Fibroblast of the conjunctiva (primary cell): ENCODE data around the gene TCEANC2.
A peak's percentile ranks its signal among the peaks of the same experiment; 100 is the strongest.
"Not testable (repeated sequence)": the region's sequence is repeated elsewhere in the genome, so short reads cannot be mapped to it uniquely, and the experiment has no call there.

Experiments
- DNase-seq: peaks from one replicate; pipeline ENCODE4 v3.0.0-alpha.2; 2010; ENCODE audit warnings: low read depth

The TCEANC2 gene

DNA sequence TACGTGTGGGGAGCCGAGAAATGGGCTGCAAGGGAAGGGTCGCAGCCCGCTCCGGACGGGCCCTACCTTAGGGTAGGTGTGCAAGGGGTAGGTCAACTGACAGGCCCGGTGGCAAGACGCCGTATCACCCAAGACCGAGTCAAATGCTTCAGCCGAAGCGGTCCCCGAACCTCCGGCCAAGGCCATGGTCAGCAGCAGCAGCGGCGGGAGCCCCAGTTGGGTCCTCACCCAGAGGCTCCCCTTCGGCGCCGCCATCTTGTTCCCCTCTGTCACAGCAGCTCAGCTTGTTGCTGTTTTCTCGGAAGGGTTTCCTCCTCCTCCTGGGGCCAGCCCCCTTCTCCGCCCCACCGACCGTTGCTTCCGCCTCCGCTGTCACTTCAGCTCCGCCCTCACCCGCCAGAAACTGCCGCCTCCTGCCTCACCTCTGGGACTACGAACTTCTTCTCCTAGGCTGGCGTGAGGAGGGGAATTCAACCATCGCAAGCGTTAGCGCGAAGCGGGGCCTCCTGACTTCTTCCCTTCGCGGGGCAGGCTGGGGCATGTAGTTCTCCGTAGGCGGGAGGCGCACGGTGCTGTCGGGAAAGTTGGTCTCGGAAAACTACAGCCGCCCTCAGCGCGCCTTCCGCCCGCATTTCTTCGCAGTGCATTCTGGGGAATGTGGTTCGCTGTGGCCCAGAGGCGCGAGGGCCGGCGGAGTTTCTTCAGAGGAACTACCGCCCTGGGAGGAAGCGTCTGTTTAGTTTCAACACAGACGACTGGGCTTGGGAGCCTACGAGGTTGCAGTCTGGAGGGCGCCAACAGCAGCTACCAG lies at the start of gene TCEANC2, which contains the start of gene TMEM59:
TSS of gene TCEANC2 (plus strand) at position 675 of the 811 bp plus-strand sequence. CDS start 815 bp downstream, outside the sequence.
TSS of gene TMEM59 (minus strand) at position 271 of the 811 bp plus-strand sequence. CDS start at position 255, 16 bp downstream.
- peak; percentile 98 for DNase-seq

- DNase-seq = not testable (repeated sequence)
Observed at GRCh38 chr1:54003750-54004480, 49.5 kb upstream of the TCEANC2 start.

GRCh38 chr1:54004481-54005049 lies 48.8 kb upstream of the TCEANC2 start:
- no peak for DNase-seq

DNA sequence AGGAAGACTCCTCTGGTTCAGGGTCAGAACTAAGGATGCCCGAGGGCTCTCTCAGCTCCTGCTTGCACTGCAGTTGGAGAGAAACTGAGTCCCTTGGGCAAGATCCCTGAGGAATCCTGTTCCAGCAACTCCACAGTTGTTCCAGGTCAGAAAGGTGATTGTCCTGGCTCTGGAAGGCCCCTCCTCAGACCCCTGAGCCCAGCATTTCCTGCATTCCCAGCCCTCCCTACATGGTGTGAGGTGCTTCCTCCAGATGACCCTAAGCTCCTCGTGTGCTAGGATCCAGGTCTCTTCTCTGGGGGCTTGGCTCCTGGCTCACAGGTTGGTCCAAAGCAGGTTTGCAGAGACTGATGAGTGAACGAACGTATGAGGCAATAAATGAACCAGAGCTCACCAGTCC lies 46.9 kb upstream of the TCEANC2 start:
- DNase-seq = no peak

GRCh38 chr1:54007613-54008012 lies 45.8 kb upstream of the TCEANC2 start:
- DNase-seq = no peak

GRCh38 chr1:54008876-54009275 lies 44.5 kb upstream of the TCEANC2 start:
- no peak for DNase-seq

GRCh38 chr1:54009406-54009805 lies 44.0 kb upstream of the TCEANC2 start:
- DNase-seq = no peak

- DNase-seq = no peak
Observed at GRCh38 chr1:54010415-54011117, 42.8 kb upstream of the TCEANC2 start.

GRCh38 chr1:54011316-54012007 lies 41.9 kb upstream of the TCEANC2 start:
- DNase-seq = no peak

GRCh38 chr1:54012008-54012325 lies 41.4 kb upstream of the TCEANC2 start:
- DNase-seq = no peak

DNA sequence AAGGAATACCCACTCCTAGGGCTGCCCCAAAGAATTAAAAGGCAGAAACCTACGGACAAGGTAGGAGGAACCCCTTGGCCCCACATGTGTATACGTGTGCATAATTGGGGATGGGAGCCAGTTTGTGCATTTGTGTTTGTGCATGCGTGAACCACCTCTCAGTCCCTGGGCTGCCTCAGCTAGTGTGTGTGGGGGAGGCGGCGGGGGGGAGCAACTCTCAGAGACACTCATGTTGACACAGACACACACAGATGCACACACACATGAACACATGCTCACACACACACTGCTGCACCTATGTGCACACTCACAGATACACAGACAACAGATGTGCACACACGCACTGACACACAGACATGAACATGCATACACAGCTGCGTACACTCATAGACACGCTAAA lies 40.5 kb upstream of the TCEANC2 start:
- no peak for DNase-seq

GRCh38 chr1:54013393-54014008 lies 39.9 kb upstream of the TCEANC2 start:
- no peak for DNase-seq

- no peak for DNase-seq
Observed at GRCh38 chr1:54014009-54014629, 39.3 kb upstream of the TCEANC2 start.

- peak; percentile 10 for DNase-seq
Observed at GRCh38 chr1:54016343-54017282, 36.8 kb upstream of the TCEANC2 start.

DNA sequence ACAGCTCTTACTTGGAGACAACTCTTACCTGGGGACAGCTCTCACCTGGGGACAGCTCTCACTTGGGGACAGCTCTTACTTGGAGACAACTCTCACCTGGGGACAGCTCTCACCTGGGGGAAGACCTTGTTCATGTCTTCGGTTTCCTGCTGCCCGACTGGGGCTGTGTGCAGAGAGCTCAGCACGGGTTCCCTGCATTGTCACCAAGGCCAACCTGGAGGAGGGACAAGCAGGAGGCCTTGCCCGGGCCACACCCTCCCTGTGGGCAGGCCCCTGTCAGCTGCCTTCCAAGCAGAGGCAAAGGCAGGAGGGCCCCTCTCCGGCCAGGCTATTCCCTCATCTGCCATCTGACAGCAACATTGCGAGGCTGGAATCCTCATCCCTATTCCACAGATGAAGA lies 35.4 kb upstream of the TCEANC2 start, which contains the start of gene LDLRAD1:
TSS of gene LDLRAD1 (minus strand) at position 208 of the 400 bp plus-strand sequence. CDS start at position 134, 74 bp downstream.
- DNase-seq = no peak

DNA sequence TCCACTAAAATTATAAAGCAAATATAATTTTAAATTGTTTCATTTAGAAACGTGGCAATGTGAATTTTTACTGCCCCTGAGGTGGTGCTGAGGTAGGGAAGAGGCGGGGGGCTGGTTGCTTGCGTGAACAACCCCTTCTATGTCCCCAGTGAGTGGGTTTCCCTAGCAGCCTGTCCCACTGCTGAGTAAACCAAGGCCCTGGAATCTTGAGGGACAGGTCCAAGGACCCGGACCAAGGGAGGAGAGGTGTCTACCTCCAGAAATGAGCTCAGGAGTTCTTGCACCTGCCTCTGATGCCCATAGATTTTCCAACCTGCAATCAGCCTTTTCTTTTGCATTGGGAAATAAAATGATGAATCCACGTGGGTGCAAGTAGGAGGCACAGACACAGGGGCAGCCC lies 34.8 kb upstream of the TCEANC2 start:
- DNase-seq = no peak

DNA sequence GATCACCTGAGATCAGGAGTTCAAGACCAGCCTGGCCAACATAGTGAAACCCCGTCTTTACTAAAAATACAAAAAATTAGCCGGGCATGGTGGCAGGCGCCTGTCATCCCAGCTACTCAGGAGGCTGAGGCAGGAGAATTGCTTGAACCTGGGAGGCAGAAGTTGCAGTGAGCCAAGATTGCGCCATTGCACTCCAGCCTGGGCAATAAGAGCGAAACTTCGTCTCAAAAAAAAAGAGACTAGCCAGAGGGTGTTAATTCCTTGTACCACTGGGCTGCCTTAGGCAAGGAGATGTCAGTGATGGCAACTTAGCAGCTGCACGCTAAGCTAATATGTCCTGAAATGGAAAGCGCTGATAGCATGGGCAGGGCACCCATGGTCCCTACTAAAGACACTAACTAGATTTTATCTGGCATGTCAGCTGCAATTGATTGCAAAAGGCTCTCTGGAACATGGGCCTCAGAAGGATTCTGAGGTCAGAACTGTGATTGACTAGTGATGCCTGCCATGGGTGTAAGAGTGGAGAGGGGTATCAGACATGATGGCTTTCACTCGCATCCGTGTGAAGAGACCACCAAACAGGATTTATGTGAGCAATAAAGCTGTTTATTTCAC lies 33.7 kb upstream of the TCEANC2 start:
- not testable (repeated sequence) for DNase-seq

DNA sequence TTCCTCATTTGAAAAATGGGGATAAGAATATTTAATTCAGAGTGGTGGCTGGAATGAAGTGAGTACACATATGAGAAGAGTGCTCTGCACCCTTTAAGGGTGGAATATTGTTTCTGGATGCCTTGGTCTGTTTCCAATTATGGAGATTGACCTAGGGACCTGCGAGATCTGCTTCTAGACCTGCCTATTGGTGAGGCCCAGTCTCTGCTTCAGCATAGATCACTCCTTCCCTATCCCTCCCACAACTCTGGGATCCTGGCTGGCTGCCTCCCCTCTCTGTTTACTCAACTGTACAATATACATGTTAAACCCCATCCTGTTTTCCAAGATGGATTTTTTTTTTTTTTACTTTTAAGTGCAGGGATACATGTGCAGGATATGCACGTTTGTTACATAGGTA lies 29.1 kb upstream of the TCEANC2 start:
- DNase-seq = no peak

DNA sequence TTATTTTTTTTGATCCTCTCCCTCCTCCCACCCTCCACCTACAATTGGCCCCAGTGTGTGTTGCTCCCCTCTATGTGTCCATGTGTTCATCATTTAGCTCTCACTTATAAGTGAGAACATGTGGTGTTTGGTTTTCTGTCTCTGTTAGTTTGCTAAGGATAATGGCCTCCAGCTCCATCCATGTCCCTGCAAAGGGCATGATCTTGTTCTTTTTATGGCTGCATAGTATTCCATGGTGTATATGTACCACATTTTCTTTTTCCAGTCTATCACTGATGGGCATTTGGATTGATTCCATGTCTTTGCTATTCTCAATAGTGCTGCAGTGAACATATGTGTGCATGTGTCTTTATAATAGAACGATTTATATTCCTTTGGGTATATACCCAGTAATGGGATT lies 28.6 kb upstream of the TCEANC2 start:
- DNase-seq = not testable (repeated sequence)
